Esophagus squamous epithelium (tissue), 5 donors: Measurements from ENCODE around the gene TICRR. TPM values are rescaled to one million over a fixed set of nuclear protein-coding genes. Genes with fewer than 3 reads are reported as not detected.

Source experiments
- DNase-seq: peaks from one replicate; lab custom pipeline; 2025; lab: John Stamatoyannopoulos, UW
- H3K27ac ChIP-seq, 4 donors: fragments of 200-600 bp; sonication (generic); one replicate each; pipeline ENCODE4 v1.5.1; 2016 to 2019; ENCODE audit warnings: mild to moderate bottlenecking in 1 of 4
- H3K27me3 ChIP-seq, 4 donors: fragments of 200-600 bp; sonication (generic); 1 replicate in 3 of 4; 2 replicates in 1 of 4; pipeline versions ENCODE4 v1.5.1 to v1.6.0; 2017 to 2021; ENCODE audit warnings: antibody characterized with exemption in 1 of 4
- H3K36me3 ChIP-seq, 3 donors: fragments of 200-600 bp; sonication (generic); one replicate each; pipeline ENCODE4 v1.5.1; 2016 to 2019
- H3K4me1 ChIP-seq, 3 donors: fragments of 200-600 bp; sonication (generic); one replicate each; pipeline ENCODE4 v1.5.1; 2017 to 2019
- H3K4me3 ChIP-seq, 4 donors: fragments of 200-600 bp; sonication (generic); 1 replicate in 3 of 4; 2 replicates in 1 of 4; pipeline ENCODE4 v1.5.1; 2016 to 2019; ENCODE audit warnings: mild to moderate bottlenecking in 2 of 4, moderate library complexity in 1 of 4
- H3K9me3 ChIP-seq, 3 donors: fragments of 200-600 bp; sonication (generic); one replicate each; pipeline ENCODE4 v1.5.1; 2016 to 2019
- CTCF ChIP-seq, 6 experiments: fragments of 450-650 bp in 4 of 6; fragments of 200-600 bp in 2 of 6; sonication (generic) in 2 of 6; IDR thresholded peaks; one replicate each; pipeline ENCODE4 v1.5.1; 2016 to 2019; ENCODE audit warnings: antibody characterized with exemption in 6 of 6, mild to moderate bottlenecking in 4 of 6, moderate library complexity in 4 of 6
- POLR2A ChIP-seq, 4 donors: fragments of 450-650 bp; IDR thresholded peaks; one replicate each; pipeline ENCODE4 v1.6.1; 2017; ENCODE audit warnings: antibody characterized with exemption in 4 of 4, mild to moderate bottlenecking in 4 of 4, moderate library complexity in 3 of 4
- whole genome bisulfite sequencing, 2 donors: methylation state at CpG; one replicate each; pipeline ENCODE4 v1.1.5; 2018; 5-methylcytosine and 5-hydroxymethylcytosine counted together
- intact Hi-C: fragments of 100-400 bp; cut with DNase I; formaldehyde crosslinking; loops from one replicate; pipeline ENCODE4 v1.15.0; 2022
- total RNA-seq, 4 donors: library from RNA; depleted of rRNA; stranded (reverse); fragments of >200 nt; gene quantifications; one replicate each; pipeline ENCODE4 v1.1.0, GENCODE V29; 2016
- donor health status: DM: yes; HTN: yes; CAD: no.

The TICRR gene
- total RNA-seq, 4 donors from 2014 or later, result 8.4 to 33.7 (median 10.1) TPM

GRCh38 chr15:89647191-89647851 lies 72.1 kb downstream of the TICRR start:
- H3K4me1 ChIP-seq, result peaks cover 0 to 8% (median 0%) of the 10 kb centered on the region in 3 donors
- no peaks in the 10 kb centered on the region for H3K9me3 ChIP-seq
- intact Hi-C loops, result no loop called here
- DNase-seq, result no peak
- 26 to 42% methylated on average over 10 to 25 of the region's 25 CpGs for WGBS, 2 donors
- H3K27ac ChIP-seq, result no peak overlapping the region
- H3K27me3 ChIP-seq, result peaks cover 0 to 4% (median 0%) of the 10 kb centered on the region in 4 donors
- TF ChIP-seq POLR2A (IDR thresholded peaks at IDR 0.05) (no peak), CTCF (IDR thresholded peaks at IDR 0.05) (peak; percentile 34 to 81 (median 71))
- no peak overlapping the region for H3K4me3 ChIP-seq
- peaks cover 0 to under 1% (median 0%) of the 10 kb centered on the region in 3 donors for H3K36me3 ChIP-seq

GRCh38 chr15:89648106-89649012 lies 73.1 kb downstream of the TICRR start:
- H3K36me3 ChIP-seq, result no peaks in the 10 kb centered on the region
- H3K27ac ChIP-seq, result no peak overlapping the region
- no peaks in the 10 kb centered on the region for H3K9me3 ChIP-seq
- TF ChIP-seq POLR2A (IDR thresholded peaks at IDR 0.05), result no peak
- no peak for TF ChIP-seq CTCF (IDR thresholded peaks at IDR 0.05)
- peaks cover 0 to 8% (median 0%) of the 10 kb centered on the region in 3 donors for H3K4me1 ChIP-seq
- no peak overlapping the region for H3K4me3 ChIP-seq
- WGBS, 2 donors, result 88 to 89% methylated on average over 20 to 23 of the region's 102 CpGs
- intact Hi-C loops, result no loop called here
- peaks cover 0 to 6% (median 0%) of the 10 kb centered on the region in 4 donors for H3K27me3 ChIP-seq
- no peak for DNase-seq

- DNase-seq, result no peak
- Histone ChIP-seq H3K36me3 (no peaks in the 10 kb centered on the region), H3K9me3 (no peaks in the 10 kb centered on the region), H3K27ac (no peak overlapping the region), H3K4me1 (peaks cover 0 to 9% (median 0%) of the 10 kb centered on the region in 3 donors), H3K4me3 (no peak overlapping the region), H3K27me3 (peaks cover 0 to 8% (median 0%) of the 10 kb centered on the region in 4 donors)
- 98% methylated on average over 7 of the region's 37 CpGs; no CpG with 5 or more reads in 1 of the 2 donors for WGBS, 2 donors
- TF ChIP-seq POLR2A (IDR thresholded peaks at IDR 0.05) (no peak), CTCF (IDR thresholded peaks at IDR 0.05) (no peak)
- intact Hi-C loops, result no loop called here
These were observed 73.8 kb downstream of the TICRR start for GRCh38 chr15:89649013-89649625.

DNA sequence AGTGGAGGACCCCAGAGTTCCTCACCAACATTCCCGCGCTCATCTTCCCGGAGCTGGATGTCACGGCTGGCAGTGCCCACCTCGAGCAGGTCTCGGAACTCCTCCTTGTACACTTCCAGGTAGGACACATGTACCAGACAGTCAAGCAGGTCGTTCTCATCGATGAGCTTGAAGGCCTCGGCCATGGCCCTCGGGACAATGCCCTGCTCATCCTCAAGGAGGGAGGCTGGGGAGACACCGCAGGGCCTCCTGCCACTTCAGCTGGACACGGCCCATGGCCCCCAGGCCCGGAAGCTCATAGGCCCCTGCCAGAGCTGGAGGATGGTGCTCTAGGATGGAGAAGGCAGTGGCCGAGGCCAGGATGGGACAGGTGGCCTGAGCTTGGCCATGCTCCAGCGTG lies 74.4 kb downstream of the TICRR start:
- Histone ChIP-seq H3K27ac (no peak overlapping the region), H3K9me3 (no peaks in the 10 kb centered on the region), H3K4me3 (no peak overlapping the region), H3K4me1 (peaks cover 3 to 15% (median 6%) of the 10 kb centered on the region in 3 donors), H3K36me3 (no peaks in the 10 kb centered on the region), H3K27me3 (peaks cover 0 to 14% (median 0%) of the 10 kb centered on the region in 4 donors)
- WGBS, 2 donors, result 73 to 96% methylated on average over 3 to 7 of the region's 15 CpGs
- intact Hi-C loops, result no loop called here
- TF ChIP-seq POLR2A (IDR thresholded peaks at IDR 0.05), result no peak
- no peak for TF ChIP-seq CTCF (IDR thresholded peaks at IDR 0.05)
- no peak for DNase-seq
